ENCODE data around the gene CYB5R4. TPM values are rescaled to one million over a fixed set of nuclear protein-coding genes. Genes with fewer than 3 reads are reported as not detected.

Gene CYB5R4
- total RNA-seq, 1 donor from 2014 or later, result 2.2 TPM

- DNase-seq (ENCODE audit: low read depth in 2 of 2), result no peak
Observed at GRCh38 chr6:83976871-83977270, 117.4 kb downstream of the CYB5R4 start.

GRCh38 chr6:83978324-83978734, 118.8 kb downstream of the CYB5R4 start:
- no peak for DNase-seq (ENCODE audit: low read depth in 2 of 2)

GRCh38 chr6:83978997-83979396, 119.5 kb downstream of the CYB5R4 start:
- no peak for DNase-seq (ENCODE audit: low read depth in 2 of 2)

GRCh38 chr6:83984411-83984810, 124.9 kb downstream of the CYB5R4 start:
- no peak for DNase-seq (ENCODE audit: low read depth in 2 of 2)

- no peak for DNase-seq (ENCODE audit: low read depth in 2 of 2)
Observed at GRCh38 chr6:83985308-83985713, 125.8 kb downstream of the CYB5R4 start.

GRCh38 chr6:83985715-83986114, 126.2 kb downstream of the CYB5R4 start:
- DNase-seq (ENCODE audit: low read depth in 2 of 2), result no peak

- DNase-seq (ENCODE audit: low read depth in 2 of 2), result no peak
Observed at GRCh38 chr6:83998021-83998584, 138.6 kb downstream of the CYB5R4 start.

GRCh38 chr6:84001119-84001518, 141.6 kb downstream of the CYB5R4 start:
- DNase-seq (ENCODE audit: low read depth in 2 of 2), result no peak

- no peak for DNase-seq (ENCODE audit: low read depth in 2 of 2)
Observed at GRCh38 chr6:84002226-84002625, 142.7 kb downstream of the CYB5R4 start.

GRCh38 chr6:84003131-84003530, 143.6 kb downstream of the CYB5R4 start:
- DNase-seq (ENCODE audit: low read depth in 2 of 2), result no peak

GRCh38 chr6:84003654-84004053, 144.2 kb downstream of the CYB5R4 start:
- no peak for DNase-seq (ENCODE audit: low read depth in 2 of 2)

GRCh38 chr6:84007871-84008270, 148.4 kb downstream of the CYB5R4 start:
- DNase-seq (ENCODE audit: low read depth in 2 of 2), result no peak

GRCh38 chr6:84013354-84013753, 153.9 kb downstream of the CYB5R4 start:
- DNase-seq (ENCODE audit: low read depth in 2 of 2), result no peak

GRCh38 chr6:84013931-84014330, 154.4 kb downstream of the CYB5R4 start:
- no peak for DNase-seq (ENCODE audit: low read depth in 2 of 2)

- no peak for DNase-seq (ENCODE audit: low read depth in 2 of 2)
Observed at GRCh38 chr6:84016029-84016428, 156.5 kb downstream of the CYB5R4 start.

Other genes starting within 250 kb of the CYB5R4 start
- gene SNAP91, start 150.6 kb upstream of the CYB5R4 start, total RNA-seq, result 0.22 and 0.40 TPM in 2 replicates
- gene RIPPLY2, start 6.3 kb upstream of the CYB5R4 start, total RNA-seq, result 0.22 and 0.40 TPM in 2 replicates
- gene MRAP2, start 174.1 kb downstream of the CYB5R4 start, total RNA-seq, result 1.3 and 1.8 TPM in 2 replicates

Data from lung microvascular endothelial cell (primary cell).